ENCODE results near the gene SPNS3.

The SPNS3 gene

GRCh38 chr17:4523946-4524345 is 90.2 kb downstream of the SPNS3 start:
- Histone ChIP-seq H3K4me3 (ENCODE audit: low read depth, low read length) (no peak overlapping the region), H3K9ac (ENCODE audit: low read depth, low read length) (no peak overlapping the region), H3K36me3 (ENCODE audit: control insufficient read depth, insufficient read depth, low read length) (no peaks in the 10 kb centered on the region), H3K4me1 (ENCODE audit: control insufficient read depth, insufficient read depth, low read length) (0 out of 2 replicates have a peak, but pooled peaks cover 6% of the 10 kb centered on the region), H3K9me3 (ENCODE audit: control insufficient read depth, insufficient read depth, low read length) (no peaks in the 10 kb centered on the region), H3K27ac (ENCODE audit: low read depth, low read length) (no peak overlapping the region), H3K27me3 (ENCODE audit: control insufficient read depth, insufficient read depth, low read length) (peaks cover 43% of the 10 kb centered on the region)

- H3K9me3 ChIP-seq (ENCODE audit: control insufficient read depth, insufficient read depth, low read length), result no peaks in the 10 kb centered on the region
- no peak overlapping the region for H3K27ac ChIP-seq (ENCODE audit: low read depth, low read length)
- H3K36me3 ChIP-seq (ENCODE audit: control insufficient read depth, insufficient read depth, low read length), result no peaks in the 10 kb centered on the region
- H3K9ac ChIP-seq (ENCODE audit: low read depth, low read length), result no peak overlapping the region
- H3K27me3 ChIP-seq (ENCODE audit: control insufficient read depth, insufficient read depth, low read length), result peaks cover 56% of the 10 kb centered on the region
- 0 out of 2 replicates have a peak, but pooled peaks cover 6% of the 10 kb centered on the region for H3K4me1 ChIP-seq (ENCODE audit: control insufficient read depth, insufficient read depth, low read length)
- no peak overlapping the region for H3K4me3 ChIP-seq (ENCODE audit: low read depth, low read length)
Measured at GRCh38 chr17:4525691-4526397, 92.1 kb downstream of the SPNS3 start.

GRCh38 chr17:4527134-4527533 is 93.4 kb downstream of the SPNS3 start:
- Histone ChIP-seq H3K9ac (ENCODE audit: low read depth, low read length) (no peak overlapping the region), H3K4me1 (ENCODE audit: control insufficient read depth, insufficient read depth, low read length) (0 out of 2 replicates have a peak, but pooled peaks cover 6% of the 10 kb centered on the region), H3K9me3 (ENCODE audit: control insufficient read depth, insufficient read depth, low read length) (no peaks in the 10 kb centered on the region), H3K36me3 (ENCODE audit: control insufficient read depth, insufficient read depth, low read length) (no peaks in the 10 kb centered on the region), H3K4me3 (ENCODE audit: low read depth, low read length) (no peak overlapping the region), H3K27ac (ENCODE audit: low read depth, low read length) (no peak overlapping the region), H3K27me3 (ENCODE audit: control insufficient read depth, insufficient read depth, low read length) (peaks cover 61% of the 10 kb centered on the region)

GRCh38 chr17:4527566-4528125 is 93.9 kb downstream of the SPNS3 start:
- H3K9me3 ChIP-seq (ENCODE audit: control insufficient read depth, insufficient read depth, low read length), result no peaks in the 10 kb centered on the region
- 0 out of 2 replicates have a peak, but pooled peaks cover 6% of the 10 kb centered on the region for H3K4me1 ChIP-seq (ENCODE audit: control insufficient read depth, insufficient read depth, low read length)
- peaks cover 66% of the 10 kb centered on the region for H3K27me3 ChIP-seq (ENCODE audit: control insufficient read depth, insufficient read depth, low read length)
- no peak overlapping the region for H3K4me3 ChIP-seq (ENCODE audit: low read depth, low read length)
- no peaks in the 10 kb centered on the region for H3K36me3 ChIP-seq (ENCODE audit: control insufficient read depth, insufficient read depth, low read length)
- H3K27ac ChIP-seq (ENCODE audit: low read depth, low read length), result no peak overlapping the region
- H3K9ac ChIP-seq (ENCODE audit: low read depth, low read length), result no peak overlapping the region

DNA sequence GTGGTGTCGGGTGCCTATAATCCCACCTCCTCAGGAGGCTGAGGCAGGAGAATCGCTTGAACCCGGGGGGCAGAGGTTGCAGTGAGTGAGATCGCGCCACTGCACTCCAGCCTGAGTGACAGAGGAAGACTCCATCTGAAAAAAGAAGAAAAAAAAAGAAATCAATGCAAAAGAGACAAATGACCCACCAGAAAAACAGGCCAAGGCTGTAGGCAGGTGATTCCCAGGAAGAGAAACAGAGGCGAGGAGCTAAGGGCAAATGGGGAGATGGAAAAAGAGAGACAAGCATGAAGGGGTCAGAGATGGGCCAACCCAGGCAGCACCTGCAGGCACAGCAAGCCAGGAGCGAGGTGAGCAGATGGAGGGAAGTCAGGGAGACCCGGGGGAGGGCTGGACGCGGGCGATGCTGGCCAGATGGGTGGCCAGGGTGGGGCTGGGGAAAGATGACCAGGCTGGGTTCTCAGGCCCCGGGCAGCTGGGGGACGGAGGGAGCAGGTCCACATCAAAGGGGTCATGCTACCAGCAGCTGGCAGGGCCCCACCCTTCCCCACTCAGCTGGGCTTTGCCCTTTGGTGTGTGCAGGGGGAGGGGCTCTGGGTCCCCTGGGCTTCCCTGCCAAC is 95.9 kb downstream of the SPNS3 start:
- Histone ChIP-seq H3K9ac (ENCODE audit: low read depth, low read length) (no peak overlapping the region), H3K4me3 (ENCODE audit: low read depth, low read length) (no peak overlapping the region), H3K9me3 (ENCODE audit: control insufficient read depth, insufficient read depth, low read length) (no peaks in the 10 kb centered on the region), H3K4me1 (ENCODE audit: control insufficient read depth, insufficient read depth, low read length) (0 out of 2 replicates have a peak, but pooled peaks cover 6% of the 10 kb centered on the region), H3K36me3 (ENCODE audit: control insufficient read depth, insufficient read depth, low read length) (no peaks in the 10 kb centered on the region), H3K27me3 (ENCODE audit: control insufficient read depth, insufficient read depth, low read length) (peaks cover 85% of the 10 kb centered on the region), H3K27ac (ENCODE audit: low read depth, low read length) (no peak overlapping the region)

DNA sequence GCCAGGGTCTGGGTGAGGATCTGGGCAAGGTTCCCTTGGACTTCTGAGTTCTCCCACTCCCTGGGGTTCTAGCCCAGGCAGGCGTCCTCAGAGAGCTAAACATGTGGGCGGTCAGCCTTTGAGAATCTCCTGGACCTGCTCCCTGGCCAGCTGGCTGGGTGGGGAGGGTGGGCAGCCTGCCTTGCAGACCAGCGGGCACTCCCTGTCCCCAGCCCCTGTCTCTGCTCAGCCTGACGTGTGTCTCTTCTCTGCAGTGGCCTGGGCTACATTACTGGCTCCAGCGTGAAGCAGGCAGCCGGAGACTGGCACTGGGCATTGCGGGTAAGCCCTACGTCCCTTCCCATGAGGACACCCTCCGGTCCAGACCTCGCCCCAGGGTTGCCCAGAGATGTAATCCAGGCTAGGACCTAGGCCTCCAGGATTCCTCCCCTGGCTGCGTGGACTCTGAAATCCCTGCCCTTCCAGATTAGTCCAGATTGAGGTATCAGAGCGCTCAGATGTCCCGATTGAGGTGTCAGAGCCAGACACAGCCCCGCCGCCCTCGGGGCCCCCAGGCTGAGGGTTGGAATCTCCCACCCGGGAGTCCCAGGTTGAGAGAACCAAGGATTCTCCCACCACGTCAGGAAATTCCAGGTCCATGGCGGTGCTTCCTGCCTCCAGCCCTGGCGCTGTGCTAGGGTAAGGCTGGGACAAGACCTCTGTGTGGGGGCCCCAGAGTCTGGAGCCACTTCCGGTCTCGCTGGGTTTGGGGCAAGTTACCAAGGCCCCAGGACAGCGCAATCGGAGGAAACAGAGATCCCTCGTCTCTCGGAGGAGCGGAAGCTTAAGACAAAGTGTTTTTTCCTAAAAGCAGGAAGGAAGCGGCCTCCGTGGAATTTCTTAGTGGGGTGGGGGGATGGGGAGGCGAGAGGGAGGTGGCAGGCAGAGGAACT is 97.3 kb downstream of the SPNS3 start:
- Histone ChIP-seq H3K9me3 (ENCODE audit: control insufficient read depth, insufficient read depth, low read length) (no peaks in the 10 kb centered on the region), H3K27ac (ENCODE audit: low read depth, low read length) (no peak overlapping the region), H3K9ac (ENCODE audit: low read depth, low read length) (no peak overlapping the region), H3K36me3 (ENCODE audit: control insufficient read depth, insufficient read depth, low read length) (no peaks in the 10 kb centered on the region), H3K4me1 (ENCODE audit: control insufficient read depth, insufficient read depth, low read length) (peaks cover 12% of the 10 kb centered on the region), H3K4me3 (ENCODE audit: low read depth, low read length) (no peak overlapping the region), H3K27me3 (ENCODE audit: control insufficient read depth, insufficient read depth, low read length) (peaks cover 73% of the 10 kb centered on the region)

DNA sequence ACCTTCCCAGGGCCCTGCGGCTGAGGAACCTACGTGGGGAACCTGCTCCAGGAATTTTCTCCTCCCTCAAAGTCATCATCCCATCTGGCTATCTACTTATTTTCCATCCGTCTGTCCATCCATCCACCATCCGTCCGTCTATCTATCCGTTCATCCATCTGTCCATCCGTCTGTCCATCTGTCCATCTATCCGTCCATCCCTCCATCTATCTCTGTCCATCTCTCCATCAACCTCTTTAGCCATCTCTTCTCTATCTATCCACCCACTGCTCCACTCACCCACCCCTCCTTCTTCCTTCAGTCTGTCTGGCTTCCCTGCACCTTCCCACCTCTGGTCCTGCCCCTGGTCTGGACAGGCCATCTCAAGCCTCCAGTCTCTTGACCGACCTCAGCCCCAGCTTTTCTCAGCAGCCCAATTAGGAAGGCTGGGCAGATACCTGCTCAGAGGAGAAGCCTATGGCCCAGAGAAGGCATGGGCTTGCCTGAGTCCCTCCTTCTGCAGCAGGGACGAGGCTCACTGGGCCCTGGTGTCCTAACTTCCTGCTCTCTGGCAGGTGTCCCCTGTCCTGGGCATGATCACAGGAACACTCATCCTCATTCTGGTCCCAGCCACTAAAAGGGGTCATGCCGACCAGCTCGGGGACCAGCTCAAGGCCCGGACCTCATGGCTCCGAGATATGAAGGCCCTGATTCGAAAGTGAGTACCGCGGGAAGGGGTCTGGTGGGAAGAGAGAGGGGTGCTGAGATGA is 98.4 kb downstream of the SPNS3 start:
- peaks cover 20% of the 10 kb centered on the region for H3K4me1 ChIP-seq (ENCODE audit: control insufficient read depth, insufficient read depth, low read length)
- no peak overlapping the region for H3K4me3 ChIP-seq (ENCODE audit: low read depth, low read length)
- no peak overlapping the region; the same call in 1 of the 2 replicates for H3K9ac ChIP-seq (ENCODE audit: low read depth, low read length)
- H3K27me3 ChIP-seq (ENCODE audit: control insufficient read depth, insufficient read depth, low read length), result peaks cover 64% of the 10 kb centered on the region
- no peaks in the 10 kb centered on the region for H3K9me3 ChIP-seq (ENCODE audit: control insufficient read depth, insufficient read depth, low read length)
- no peak overlapping the region for H3K27ac ChIP-seq (ENCODE audit: low read depth, low read length)
- H3K36me3 ChIP-seq (ENCODE audit: control insufficient read depth, insufficient read depth, low read length), result no peaks in the 10 kb centered on the region

DNA sequence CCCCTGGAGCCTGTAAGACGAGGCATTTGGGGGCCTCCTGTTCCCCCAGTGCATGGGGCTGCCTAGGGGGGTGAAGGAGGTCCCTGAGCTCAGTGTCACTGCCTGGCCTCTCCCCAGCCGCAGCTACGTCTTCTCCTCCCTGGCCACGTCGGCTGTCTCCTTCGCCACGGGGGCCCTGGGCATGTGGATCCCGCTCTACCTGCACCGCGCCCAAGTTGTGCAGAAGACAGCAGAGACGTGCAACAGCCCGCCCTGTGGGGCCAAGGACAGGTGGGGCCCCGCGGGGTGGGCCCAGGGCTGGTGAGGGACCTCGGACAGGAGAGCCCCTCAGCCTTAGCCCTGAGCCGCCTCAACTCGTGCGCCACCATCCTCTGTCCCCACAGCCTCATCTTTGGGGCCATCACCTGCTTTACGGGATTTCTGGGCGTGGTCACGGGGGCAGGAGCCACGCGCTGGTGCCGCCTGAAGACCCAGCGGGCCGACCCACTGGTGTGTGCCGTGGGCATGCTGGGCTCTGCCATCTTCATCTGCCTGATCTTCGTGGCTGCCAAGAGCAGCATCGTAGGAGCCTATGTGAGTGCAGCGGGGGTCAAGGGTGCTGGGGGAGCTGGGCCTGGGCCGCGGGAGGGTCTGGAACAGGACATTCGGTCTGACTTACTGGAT is 99.3 kb downstream of the SPNS3 start:
- H3K27me3 ChIP-seq (ENCODE audit: control insufficient read depth, insufficient read depth, low read length), result peaks cover 56% of the 10 kb centered on the region
- no peak overlapping the region for H3K27ac ChIP-seq (ENCODE audit: low read depth, low read length)

DNA sequence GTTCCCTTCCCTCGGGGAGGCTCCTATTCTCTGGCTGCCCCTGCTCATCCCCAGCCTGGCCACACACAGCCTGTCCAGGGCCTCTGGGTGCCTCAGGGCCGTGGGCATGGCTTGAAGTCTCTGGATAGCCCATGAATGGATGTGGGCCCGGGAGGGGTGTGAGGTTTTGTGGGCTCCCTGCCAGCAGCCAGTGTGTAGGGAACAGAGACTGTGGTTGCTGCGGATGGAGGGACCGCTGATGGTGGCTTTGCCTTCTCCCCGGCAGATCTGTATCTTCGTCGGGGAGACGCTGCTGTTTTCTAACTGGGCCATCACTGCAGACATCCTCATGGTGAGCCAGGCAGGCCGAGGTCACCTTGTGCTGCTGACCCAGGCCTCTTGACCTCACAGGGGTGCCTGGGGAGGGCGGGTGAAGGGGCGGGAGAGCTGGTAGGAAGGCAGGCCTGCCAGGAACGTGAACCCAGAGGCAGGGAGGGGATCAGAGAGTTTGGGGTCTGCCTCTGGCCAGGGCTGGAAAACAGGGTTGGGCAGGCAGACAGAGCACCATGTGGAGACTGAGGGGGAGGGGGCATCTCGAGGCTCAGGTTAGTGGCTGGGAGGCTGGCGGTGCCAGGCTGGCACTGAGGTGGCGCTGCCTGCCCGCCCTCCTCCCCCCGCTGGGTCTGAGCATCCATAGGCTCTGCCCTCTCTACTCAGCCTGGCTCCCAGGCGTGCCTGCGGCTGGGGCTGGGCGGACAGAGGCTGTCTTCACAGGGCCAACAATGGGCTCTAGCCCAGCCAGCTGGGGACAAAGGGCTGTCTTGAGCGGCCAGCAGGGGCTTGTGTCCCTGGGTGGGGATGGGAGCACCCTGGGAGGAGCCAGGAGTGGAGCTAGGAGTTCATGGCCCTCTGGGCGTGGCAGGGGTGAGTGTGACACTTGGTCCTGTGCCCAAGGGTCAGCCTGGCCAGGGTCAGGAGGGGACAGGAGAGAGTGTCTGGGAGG is 100.1 kb downstream of the SPNS3 start:
- Histone ChIP-seq H3K4me3 (ENCODE audit: low read depth, low read length) (no peak overlapping the region), H3K27ac (ENCODE audit: low read depth, low read length) (no peak overlapping the region), H3K9me3 (ENCODE audit: control insufficient read depth, insufficient read depth, low read length) (no peaks in the 10 kb centered on the region), H3K4me1 (ENCODE audit: control insufficient read depth, insufficient read depth, low read length) (peaks cover 15% of the 10 kb centered on the region), H3K36me3 (ENCODE audit: control insufficient read depth, insufficient read depth, low read length) (peaks cover 15% of the 10 kb centered on the region), H3K9ac (ENCODE audit: low read depth, low read length) (no peak overlapping the region), H3K27me3 (ENCODE audit: control insufficient read depth, insufficient read depth, low read length) (peaks cover 50% of the 10 kb centered on the region)

More for the DNA sequence above, 99.3 kb downstream of the SPNS3 start:
- H3K4me3 ChIP-seq (ENCODE audit: low read depth, low read length), result no peak overlapping the region
- peaks cover 7% of the 10 kb centered on the region for H3K36me3 ChIP-seq (ENCODE audit: control insufficient read depth, insufficient read depth, low read length)
- H3K9me3 ChIP-seq (ENCODE audit: control insufficient read depth, insufficient read depth, low read length), result no peaks in the 10 kb centered on the region
- peaks cover 15% of the 10 kb centered on the region for H3K4me1 ChIP-seq (ENCODE audit: control insufficient read depth, insufficient read depth, low read length)
- H3K9ac ChIP-seq (ENCODE audit: low read depth, low read length), result no peak overlapping the region
